ENCODE data around the gene KRTAP5-11.
"Not testable (repeated sequence)": the region's sequence is repeated elsewhere in the genome, so short reads cannot be mapped to it uniquely, and the experiment has no call there.

DNA sequence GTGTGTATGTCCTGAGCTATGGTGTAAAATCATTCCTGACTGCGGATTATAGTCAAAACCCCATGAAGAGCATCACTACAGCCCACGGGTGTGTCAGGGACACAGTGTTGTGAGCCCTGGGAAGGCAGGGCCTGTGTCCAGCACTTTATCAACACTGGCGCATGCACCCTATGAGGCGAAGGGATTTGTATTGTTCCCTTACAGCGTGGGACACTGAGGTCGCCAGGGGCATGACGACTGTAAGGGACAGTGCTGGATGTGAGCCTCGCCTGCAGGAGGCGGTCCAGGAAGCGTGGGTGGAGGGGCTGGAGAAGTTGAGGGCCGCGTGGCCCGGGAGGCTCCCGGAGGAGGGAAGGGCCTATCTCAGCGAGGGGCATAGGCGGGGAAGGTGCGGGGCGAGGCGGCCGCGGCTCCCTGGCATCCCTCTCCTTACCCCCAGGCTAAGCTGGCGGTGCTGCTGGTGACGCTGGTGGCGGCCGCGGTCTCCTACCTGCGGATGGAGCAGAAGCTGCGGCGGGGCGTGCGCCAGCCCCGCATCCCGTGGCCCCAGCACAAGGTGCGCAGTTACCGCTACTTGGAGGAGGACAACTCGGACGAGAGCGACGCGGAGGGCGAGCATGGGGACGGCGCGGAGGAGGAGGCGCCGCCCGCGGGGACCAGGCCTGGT lies 24.3 kb upstream of the KRTAP5-11 start:
- TF ChIP-seq, protein P1, sequence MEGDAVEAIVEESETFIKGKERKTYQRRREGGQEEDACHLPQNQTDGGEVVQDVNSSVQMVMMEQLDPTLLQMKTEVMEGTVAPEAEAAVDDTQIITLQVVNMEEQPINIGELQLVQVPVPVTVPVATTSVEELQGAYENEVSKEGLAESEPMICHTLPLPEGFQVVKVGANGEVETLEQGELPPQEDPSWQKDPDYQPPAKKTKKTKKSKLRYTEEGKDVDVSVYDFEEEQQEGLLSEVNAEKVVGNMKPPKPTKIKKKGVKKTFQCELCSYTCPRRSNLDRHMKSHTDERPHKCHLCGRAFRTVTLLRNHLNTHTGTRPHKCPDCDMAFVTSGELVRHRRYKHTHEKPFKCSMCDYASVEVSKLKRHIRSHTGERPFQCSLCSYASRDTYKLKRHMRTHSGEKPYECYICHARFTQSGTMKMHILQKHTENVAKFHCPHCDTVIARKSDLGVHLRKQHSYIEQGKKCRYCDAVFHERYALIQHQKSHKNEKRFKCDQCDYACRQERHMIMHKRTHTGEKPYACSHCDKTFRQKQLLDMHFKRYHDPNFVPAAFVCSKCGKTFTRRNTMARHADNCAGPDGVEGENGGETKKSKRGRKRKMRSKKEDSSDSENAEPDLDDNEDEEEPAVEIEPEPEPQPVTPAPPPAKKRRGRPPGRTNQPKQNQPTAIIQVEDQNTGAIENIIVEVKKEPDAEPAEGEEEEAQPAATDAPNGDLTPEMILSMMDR (conservative IDR thresholded peaks at IDR 0.05; ENCODE audit: low read length), result not testable (repeated sequence)
- not testable (repeated sequence) for TF ChIP-seq EZH2phosphoT487 (IDR thresholded peaks at IDR 0.05; ENCODE audit: borderline replicate concordance)

All from Loucy (cell line).